Parathyroid adenoma (tissue), 2 donors: ENCODE data around the gene LRRC7.

ENCODE experiments used
- H2AFZ ChIP-seq: fragments of 300-600 bp; sonication (generic); one replicate; pipeline ENCODE4 v1.7.0; 2017; ENCODE audit warnings: antibody characterized with exemption, mild to moderate bottlenecking
- H3K27ac ChIP-seq: fragments of 300-600 bp; sonication (generic); one replicate; pipeline ENCODE4 v1.7.0; 2017
- H3K27me3 ChIP-seq: fragments of 300-600 bp; sonication (generic); one replicate; pipeline ENCODE4 v1.7.0; 2017; ENCODE audit warnings: low read length; ENCODE audit not compliant: control insufficient read depth, insufficient read depth
- H3K36me3 ChIP-seq: fragments of 300-600 bp; sonication (generic); one replicate; pipeline ENCODE4 v1.7.0; 2017; ENCODE audit warnings: low read length; ENCODE audit not compliant: control insufficient read depth, insufficient read depth
- H3K4me1 ChIP-seq: fragments of 300-600 bp; sonication (generic); one replicate; pipeline ENCODE4 v1.7.0; 2017; ENCODE audit warnings: control low read depth
- H3K4me2 ChIP-seq: fragments of 300-600 bp; sonication (generic); one replicate; pipeline ENCODE4 v1.7.0; 2017; ENCODE audit warnings: low read length
- H3K4me3 ChIP-seq: fragments of 300-600 bp; sonication (generic); one replicate; pipeline ENCODE4 v1.7.0; 2017; ENCODE audit warnings: low read depth, low read length
- H3K79me2 ChIP-seq: fragments of 300-600 bp; sonication (generic); one replicate; pipeline ENCODE4 v1.7.0; 2017; ENCODE audit warnings: control low read depth
- H3K9ac ChIP-seq: fragments of 300-600 bp; sonication (generic); one replicate; pipeline ENCODE4 v1.7.0; 2017; ENCODE audit warnings: mild to moderate bottlenecking
- H3K9me3 ChIP-seq: fragments of 300-600 bp; sonication (generic); one replicate; pipeline ENCODE4 v1.7.0; 2017; ENCODE audit warnings: low read length; ENCODE audit not compliant: control insufficient read depth
- CTCF ChIP-seq: fragments of 300-600 bp; sonication (generic); IDR thresholded peaks from one replicate; pipeline ENCODE4 v1.7.0; 2017; ENCODE audit warnings: antibody characterized with exemption, mild to moderate bottlenecking
- donor health status: primary hyperparathyroidism.

Gene LRRC7

GRCh38 chr1:70063861-70064260, 496.1 kb downstream of the LRRC7 start:
- Histone ChIP-seq H2AFZ (no peak overlapping the region), H3K9ac (no peak overlapping the region), H3K4me1 (no peaks in the 10 kb centered on the region), H3K4me2 (no peak overlapping the region), H3K9me3 (no peaks in the 10 kb centered on the region), H3K27me3 (no peaks in the 10 kb centered on the region), H3K79me2 (no peaks in the 10 kb centered on the region), H3K36me3 (no peaks in the 10 kb centered on the region), H3K4me3 (no peak overlapping the region), H3K27ac (no peak overlapping the region)
- TF ChIP-seq CTCF = no peak

GRCh38 chr1:70066711-70067110, 499.0 kb downstream of the LRRC7 start:
- Histone ChIP-seq H3K27ac (no peak overlapping the region), H3K4me2 (no peak overlapping the region), H3K79me2 (no peaks in the 10 kb centered on the region), H3K27me3 (no peaks in the 10 kb centered on the region), H3K4me3 (no peak overlapping the region), H3K36me3 (no peaks in the 10 kb centered on the region), H2AFZ (no peak overlapping the region), H3K9me3 (no peaks in the 10 kb centered on the region), H3K9ac (no peak overlapping the region), H3K4me1 (no peaks in the 10 kb centered on the region)
- TF ChIP-seq CTCF = no peak

- Histone ChIP-seq H3K27me3 (no peaks in the 10 kb centered on the region), H3K4me1 (no peaks in the 10 kb centered on the region), H3K36me3 (no peaks in the 10 kb centered on the region), H2AFZ (no peak overlapping the region), H3K4me2 (no peak overlapping the region), H3K27ac (no peak overlapping the region), H3K9ac (no peak overlapping the region), H3K9me3 (no peaks in the 10 kb centered on the region), H3K79me2 (no peaks in the 10 kb centered on the region), H3K4me3 (no peak overlapping the region)
- no peak for TF ChIP-seq CTCF
Observed at GRCh38 chr1:70071601-70072000, 503.9 kb downstream of the LRRC7 start.

- Histone ChIP-seq H3K4me1 (no peaks in the 10 kb centered on the region), H3K36me3 (no peaks in the 10 kb centered on the region), H3K79me2 (no peaks in the 10 kb centered on the region), H3K4me3 (no peak overlapping the region), H3K27me3 (no peaks in the 10 kb centered on the region), H3K9ac (no peak overlapping the region), H3K27ac (no peak overlapping the region), H3K9me3 (no peaks in the 10 kb centered on the region), H3K4me2 (no peak overlapping the region), H2AFZ (no peak overlapping the region)
- no peak for TF ChIP-seq CTCF
Observed at GRCh38 chr1:70072231-70072751, 504.6 kb downstream of the LRRC7 start.

DNA sequence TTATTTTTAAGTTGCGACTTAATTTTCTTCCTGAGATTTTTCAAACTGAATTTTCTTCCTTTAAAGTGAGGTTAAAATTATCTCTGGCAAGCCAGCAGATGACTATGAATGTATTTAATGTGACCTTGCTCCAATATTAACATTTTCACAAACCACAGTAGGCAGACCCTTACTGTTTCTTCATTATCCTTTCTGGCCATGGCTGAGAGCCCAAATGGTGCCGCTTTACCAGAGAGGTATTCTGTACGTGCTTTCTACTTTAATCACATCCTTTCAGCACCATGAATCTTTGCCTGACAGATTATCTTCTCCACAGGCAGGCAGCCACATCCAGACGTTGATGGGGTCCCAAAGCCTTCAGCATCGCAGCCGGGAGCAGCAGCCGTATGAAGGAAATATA, 508.0 kb downstream of the LRRC7 start:
- H3K4me3 ChIP-seq = no peak overlapping the region
- no peak overlapping the region for H3K9ac ChIP-seq
- no peak overlapping the region for H3K27ac ChIP-seq

More for the DNA sequence above, 508.0 kb downstream of the LRRC7 start:
- Histone ChIP-seq H3K4me1 (no peaks in the 10 kb centered on the region), H3K9me3 (no peaks in the 10 kb centered on the region), H2AFZ (no peak overlapping the region), H3K36me3 (no peaks in the 10 kb centered on the region), H3K27me3 (no peaks in the 10 kb centered on the region), H3K79me2 (no peaks in the 10 kb centered on the region), H3K4me2 (no peak overlapping the region)
- no peak for TF ChIP-seq CTCF
